SK-N-SH (cell line): Measurements from ENCODE around the gene KMT2C. TPM values are rescaled to one million over a fixed set of nuclear protein-coding genes. Genes with fewer than 3 reads are reported as not detected.

Experiments used
- CTCF ChIA-PET: fragments of 300-600, 350-600 bp; formaldehyde crosslinking; extraction: SDS; loops from one replicate; lab custom pipeline; 2021; lab: Yijun Ruan, JAX
- POLR2A ChIA-PET: fragments of 350-600 bp; sonication (Branson Sonifier 250); formaldehyde crosslinking; extraction: SDS; loops from one replicate; lab custom pipeline; 2020; ENCODE audit warnings: antibody characterized with exemption, inconsistent platforms; lab: Yijun Ruan, JAX
- DNase-seq: peaks from one replicate; pipeline ENCODE4 v3.0.0; 2012
- H2AFZ ChIP-seq: fragments of 200-600 bp; sonication (generic); 2 replicates; pipeline ENCODE4 v1.8.1; 2016; ENCODE audit warnings: antibody characterized with exemption, mild to moderate bottlenecking, low read depth
- H3F3A ChIP-seq: fragments of 200-600 bp; sonication (generic); replicated peaks from 2 replicates; pipeline ENCODE3; 2016; ENCODE audit warnings: antibody characterized with exemption, mild to moderate bottlenecking; ENCODE audit not compliant: insufficient read depth
- H3K27ac ChIP-seq, 2 experiments: fragments of 200-500 bp in 1 of 2; fragments of 200-600 bp in 1 of 2; sonication (Bioruptor generic) in 1 of 2; sonication (generic), shearing (Covaris generic) in 1 of 2; 2 replicates each; pipeline versions ENCODE4 v1.5.1 to v1.6.1; 2014 to 2016; ENCODE audit warnings: low read depth in 2 of 2, inconsistent platforms in 1 of 2, low read length in 1 of 2, mild to moderate bottlenecking in 1 of 2, mixed read lengths in 1 of 2
- H3K27me3 ChIP-seq: fragments of 200-600 bp; sonication (generic), shearing (Covaris generic); 2 replicates; pipeline ENCODE4 v1.6.1; 2016; ENCODE audit warnings: mixed run types; ENCODE audit not compliant: insufficient read depth
- H3K36me3 ChIP-seq, 2 experiments: fragments of 200-500 bp in 1 of 2; fragments of 200-600 bp in 1 of 2; sonication (Bioruptor generic) in 1 of 2; sonication (generic) in 1 of 2; replicated peaks in 1 of 2; 2 replicates each; pipeline versions ENCODE3 to v1.5.1; 2014 to 2016; ENCODE audit warnings: low read length in 1 of 2, mild to moderate bottlenecking in 1 of 2; ENCODE audit not compliant: insufficient read depth in 2 of 2, control insufficient read depth in 1 of 2
- H3K4me1 ChIP-seq, 2 experiments: fragments of 200-500 bp in 1 of 2; fragments of 200-600 bp in 1 of 2; sonication (Bioruptor generic) in 1 of 2; sonication (generic), shearing (Covaris generic) in 1 of 2; 2 replicates each; pipeline versions ENCODE4 v1.5.1 to v1.6.1; 2014 to 2016; ENCODE audit warnings: low read depth in 1 of 2, low read length in 1 of 2, mixed run types in 1 of 2; ENCODE audit not compliant: insufficient read depth in 2 of 2, control insufficient read depth in 1 of 2
- H3K4me2 ChIP-seq: fragments of 200-600 bp; sonication (generic), shearing (Covaris generic); 2 replicates; pipeline ENCODE4 v1.6.1; 2017; ENCODE audit warnings: mixed run types
- H3K4me3 ChIP-seq, 2 experiments: fragments of 200-500 bp in 1 of 2; fragments of 200-600 bp in 1 of 2; sonication (Bioruptor generic) in 1 of 2; sonication (generic), shearing (Covaris generic) in 1 of 2; 2 replicates each; pipeline versions ENCODE4 v1.5.1 to v1.8.1; 2014 to 2016; ENCODE audit warnings: low read depth in 2 of 2, inconsistent platforms in 1 of 2, low read length in 1 of 2, mild to moderate bottlenecking in 1 of 2, mixed read lengths in 1 of 2, moderate library complexity in 1 of 2
- H3K79me2 ChIP-seq: fragments of 200-600 bp; sonication (generic); 2 replicates; pipeline ENCODE4 v1.8.1; 2017; ENCODE audit warnings: mild to moderate bottlenecking; ENCODE audit not compliant: insufficient read depth
- H3K9ac ChIP-seq: fragments of 200-600 bp; sonication (generic); 2 replicates; pipeline ENCODE4 v1.6.1; 2017; ENCODE audit warnings: mixed run types
- H3K9me2 ChIP-seq: fragments of 200-600 bp; sonication (generic); 2 replicates; pipeline ENCODE4 v1.6.1; 2017; ENCODE audit warnings: mixed run types
- H3K9me3 ChIP-seq: fragments of 200-600 bp; sonication (generic); 2 replicates; pipeline ENCODE4 v1.6.1; 2017; ENCODE audit warnings: mixed run types, mild to moderate bottlenecking, moderate library complexity
- H4K20me1 ChIP-seq: fragments of 200-600 bp; sonication (generic); 2 replicates; pipeline ENCODE4 v1.6.1; 2017; ENCODE audit warnings: mild to moderate bottlenecking, mixed run types; ENCODE audit not compliant: insufficient read depth
- EP300 ChIP-seq, 2 experiments: IDR thresholded peaks; 2 replicates each; pipeline versions ENCODE4 v1.4.0 to v1.6.1; 2012; ENCODE audit warnings: borderline replicate concordance in 1 of 2, low read depth in 1 of 2, low read length in 1 of 2
- MEF2A ChIP-seq: IDR thresholded peaks from 2 replicates; pipeline ENCODE4 v1.4.0; 2012; ENCODE audit warnings: low read depth, borderline replicate concordance
- NFIC ChIP-seq: IDR thresholded peaks from 2 replicates; pipeline ENCODE4 v1.4.0; 2012; ENCODE audit warnings: borderline replicate concordance
- RCOR1 ChIP-seq: fragments of 150-350 bp; IDR thresholded peaks from 2 replicates; pipeline ENCODE4 v1.6.1; 2017; ENCODE audit warnings: antibody characterized with exemption, low read length
- RFX5 ChIP-seq: IDR thresholded peaks from 2 replicates; pipeline ENCODE4 v1.6.1; 2012; ENCODE audit warnings: mild to moderate bottlenecking, improper control_type of control experiment, low read length
- TAF1 ChIP-seq: IDR thresholded peaks from 2 replicates; pipeline ENCODE4 v1.6.1; 2012; ENCODE audit warnings: low read depth, mild to moderate bottlenecking, low read length, moderate library complexity, borderline replicate concordance
- TCF12 ChIP-seq: IDR thresholded peaks from 2 replicates; pipeline ENCODE4 v1.4.0; 2012
- WGBS: methylation state at CpG from one replicate; pipeline ENCODE4 v1.1.6; 2017; ENCODE audit warnings: low lambda C conversion rate; 5-methylcytosine and 5-hydroxymethylcytosine counted together
- polyA plus RNA-seq, 3 experiments: library from polyadenylated mRNA; depleted of rRNA; stranded (reverse); fragments of >200 nt; gene quantifications; 2 replicates each; pipeline ENCODE4 v1.2.3, GENCODE V29; 2012
- TF ChIP-seq, protein P1 (sequence below): IDR thresholded peaks from 2 replicates; pipeline ENCODE4 v1.4.0; 2012; ENCODE audit warnings: low read depth, borderline replicate concordance
- TF ChIP-seq, protein P2 (sequence below): fragments of 150-350 bp; IDR thresholded peaks from 2 replicates; pipeline ENCODE4 v1.6.1; 2016; ENCODE audit warnings: mild to moderate bottlenecking, low read depth, low read length
- TF ChIP-seq, protein P3 (sequence below): IDR thresholded peaks from 2 replicates; pipeline ENCODE4; 2012
- TF ChIP-seq, protein P4 (sequence below): fragments of 150-350 bp; IDR thresholded peaks from 2 replicates; pipeline ENCODE4 v1.6.1; 2017; ENCODE audit warnings: antibody characterized with exemption, low read length, low read depth, borderline replicate concordance

The KMT2C gene
- polyA plus RNA-seq, 1 of the 3 experiments (the other 2 are of a cell fraction): 8.0 TPM

DNA sequence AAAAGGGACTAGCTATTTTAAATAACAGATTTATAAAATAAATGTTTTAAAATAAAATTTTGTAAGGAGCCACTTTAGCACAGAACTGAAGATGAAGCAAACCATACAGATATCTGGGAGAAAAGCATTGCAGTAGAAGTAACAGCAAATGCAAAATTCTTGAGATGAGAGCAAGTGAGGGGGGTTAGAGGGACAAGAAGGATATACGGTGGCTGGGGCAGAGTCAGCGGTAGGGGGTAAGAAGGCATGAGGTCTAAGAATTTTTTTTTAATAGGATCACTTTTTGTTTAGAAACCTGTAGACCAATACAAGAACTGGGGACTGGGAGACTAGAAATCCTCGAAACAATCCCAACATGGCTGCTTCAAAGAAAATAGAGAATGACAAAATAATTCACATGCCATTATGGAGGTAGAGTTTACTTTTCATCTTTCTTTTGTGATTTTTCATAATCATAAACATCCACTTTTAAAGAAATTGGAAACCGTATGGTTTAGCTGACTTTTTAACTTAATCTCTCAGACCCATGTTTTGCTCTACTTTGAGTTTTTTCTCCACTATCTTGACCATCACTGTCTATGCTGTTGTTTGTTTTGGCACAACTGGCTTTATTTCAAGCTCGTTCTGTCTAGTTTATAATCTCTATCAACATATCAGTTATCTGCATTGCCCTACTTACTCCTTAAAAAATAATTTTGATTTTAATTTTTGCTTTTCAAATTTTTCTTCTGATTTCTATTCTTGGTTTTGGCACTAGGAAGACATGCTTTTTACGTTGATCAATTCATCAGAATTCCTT lies 73.5 kb downstream of the KMT2C start:
- Histone ChIP-seq H3K4me2 (no peak overlapping the region), H3K79me2 (peaks cover 95% of the 10 kb centered on the region), H3K4me3 (no peak overlapping the region), H3K9me3 (no peaks in the 10 kb centered on the region), H3K36me3 (no peaks in the 10 kb centered on the region), H3K4me1 (peaks cover 12 to 13% of the 10 kb centered on the region in 2 experiments; a peak in 2 of 4 replicates), H2AFZ (no peak overlapping the region)
- POLR2A ChIA-PET: no interaction called here
- TF ChIP-seq, protein P1, sequence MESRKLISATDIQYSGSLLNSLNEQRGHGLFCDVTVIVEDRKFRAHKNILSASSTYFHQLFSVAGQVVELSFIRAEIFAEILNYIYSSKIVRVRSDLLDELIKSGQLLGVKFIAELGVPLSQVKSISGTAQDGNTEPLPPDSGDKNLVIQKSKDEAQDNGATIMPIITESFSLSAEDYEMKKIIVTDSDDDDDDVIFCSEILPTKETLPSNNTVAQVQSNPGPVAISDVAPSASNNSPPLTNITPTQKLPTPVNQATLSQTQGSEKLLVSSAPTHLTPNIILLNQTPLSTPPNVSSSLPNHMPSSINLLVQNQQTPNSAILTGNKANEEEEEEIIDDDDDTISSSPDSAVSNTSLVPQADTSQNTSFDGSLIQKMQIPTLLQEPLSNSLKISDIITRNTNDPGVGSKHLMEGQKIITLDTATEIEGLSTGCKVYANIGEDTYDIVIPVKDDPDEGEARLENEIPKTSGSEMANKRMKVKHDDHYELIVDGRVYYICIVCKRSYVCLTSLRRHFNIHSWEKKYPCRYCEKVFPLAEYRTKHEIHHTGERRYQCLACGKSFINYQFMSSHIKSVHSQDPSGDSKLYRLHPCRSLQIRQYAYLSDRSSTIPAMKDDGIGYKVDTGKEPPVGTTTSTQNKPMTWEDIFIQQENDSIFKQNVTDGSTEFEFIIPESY: no peak
- peak; percentile 28; the same call in 1 of the 2 replicates for TF ChIP-seq NFIC
- TF ChIP-seq, protein P2, sequence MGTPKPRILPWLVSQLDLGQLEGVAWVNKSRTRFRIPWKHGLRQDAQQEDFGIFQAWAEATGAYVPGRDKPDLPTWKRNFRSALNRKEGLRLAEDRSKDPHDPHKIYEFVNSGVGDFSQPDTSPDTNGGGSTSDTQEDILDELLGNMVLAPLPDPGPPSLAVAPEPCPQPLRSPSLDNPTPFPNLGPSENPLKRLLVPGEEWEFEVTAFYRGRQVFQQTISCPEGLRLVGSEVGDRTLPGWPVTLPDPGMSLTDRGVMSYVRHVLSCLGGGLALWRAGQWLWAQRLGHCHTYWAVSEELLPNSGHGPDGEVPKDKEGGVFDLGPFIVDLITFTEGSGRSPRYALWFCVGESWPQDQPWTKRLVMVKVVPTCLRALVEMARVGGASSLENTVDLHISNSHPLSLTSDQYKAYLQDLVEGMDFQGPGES: no peak
- TF ChIP-seq, protein P3, sequence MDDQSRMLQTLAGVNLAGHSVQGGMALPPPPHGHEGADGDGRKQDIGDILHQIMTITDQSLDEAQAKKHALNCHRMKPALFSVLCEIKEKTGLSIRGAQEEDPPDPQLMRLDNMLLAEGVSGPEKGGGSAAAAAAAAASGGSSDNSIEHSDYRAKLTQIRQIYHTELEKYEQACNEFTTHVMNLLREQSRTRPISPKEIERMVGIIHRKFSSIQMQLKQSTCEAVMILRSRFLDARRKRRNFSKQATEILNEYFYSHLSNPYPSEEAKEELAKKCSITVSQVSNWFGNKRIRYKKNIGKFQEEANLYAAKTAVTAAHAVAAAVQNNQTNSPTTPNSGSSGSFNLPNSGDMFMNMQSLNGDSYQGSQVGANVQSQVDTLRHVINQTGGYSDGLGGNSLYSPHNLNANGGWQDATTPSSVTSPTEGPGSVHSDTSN: no peak
- TF ChIP-seq MEF2A: no peak
- TF ChIP-seq, all 33 proteins: peak for 1
- Histone ChIP-seq H3K27ac (peak overlapping the region in 1 of 2 experiments; percentile 5; a peak in 1 of 4 replicates), H4K20me1 (peaks cover 91% of the 10 kb centered on the region), H3K27me3 (no peaks in the 10 kb centered on the region), H3F3A (no peaks in the 10 kb centered on the region), H3K9ac (no peak overlapping the region), H3K9me2 (no peaks in the 10 kb centered on the region)
- 75% methylated on average over 6 of the region's 6 CpGs for WGBS
- CTCF ChIA-PET: interaction anchor here (0.9 to 1.6 kb wide), 2 partner anchors 29 to 345 kb away, joined by 3 to 4 read pairs; no protein-coding TSS in a partner anchor
- DNase-seq: no peak

DNA sequence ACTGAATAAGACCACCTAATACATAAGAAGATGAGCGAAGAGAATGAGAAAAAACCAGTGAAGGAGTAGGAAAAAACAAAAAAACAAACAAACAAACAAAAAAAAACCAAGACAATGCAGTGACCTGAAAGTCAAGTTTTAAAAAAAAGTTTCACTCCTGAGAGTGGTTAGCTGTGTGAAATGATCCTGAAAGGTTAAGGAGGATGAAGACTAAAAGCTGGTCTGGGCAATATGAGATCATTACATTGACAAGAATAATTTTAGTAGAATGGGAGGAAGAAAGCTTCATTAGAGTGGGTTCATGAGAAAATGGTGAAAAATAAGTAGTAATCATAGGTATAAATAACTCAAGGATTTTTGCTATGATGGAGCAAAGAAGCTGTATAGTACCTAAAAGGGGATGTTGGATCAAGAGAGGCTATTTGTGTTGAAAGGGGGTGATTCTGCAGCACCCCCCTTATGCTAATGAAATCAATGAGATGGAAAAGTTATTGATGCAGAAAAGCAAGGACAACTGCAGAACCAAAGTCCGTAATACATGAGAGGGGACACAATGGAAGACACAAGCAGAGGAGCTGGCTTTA lies 80.2 kb downstream of the KMT2C start:
- no peak for TF ChIP-seq RCOR1
- no peak for TF ChIP-seq TAF1
- TF ChIP-seq RFX5: no peak
- no peak for TF ChIP-seq EP300 (IDR thresholded peaks at IDR 0.05; ENCODE audit: borderline replicate concordance in 1 of 2, low read depth in 1 of 2, low read length in 1 of 2)
- TF ChIP-seq, protein P4, sequence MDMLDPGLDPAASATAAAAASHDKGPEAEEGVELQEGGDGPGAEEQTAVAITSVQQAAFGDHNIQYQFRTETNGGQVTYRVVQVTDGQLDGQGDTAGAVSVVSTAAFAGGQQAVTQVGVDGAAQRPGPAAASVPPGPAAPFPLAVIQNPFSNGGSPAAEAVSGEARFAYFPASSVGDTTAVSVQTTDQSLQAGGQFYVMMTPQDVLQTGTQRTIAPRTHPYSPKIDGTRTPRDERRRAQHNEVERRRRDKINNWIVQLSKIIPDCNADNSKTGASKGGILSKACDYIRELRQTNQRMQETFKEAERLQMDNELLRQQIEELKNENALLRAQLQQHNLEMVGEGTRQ: no peak
- no peak for TF ChIP-seq TCF12
- TF ChIP-seq, protein P1: no peak
- WGBS: 87% methylated on average over 2 of the region's 2 CpGs
- H2AFZ ChIP-seq: no peak overlapping the region
- CTCF ChIA-PET: interaction anchor here (0.6 to 2.5 kb wide), 7 partner anchors 14 to 361 kb away, joined by 3 to 14 read pairs (median 3); no protein-coding TSS in a partner anchor
- H3K9me3 ChIP-seq: no peaks in the 10 kb centered on the region
- peaks cover 11 to 20% of the 10 kb centered on the region in 2 experiments for H3K36me3 ChIP-seq
- no peak overlapping the region for H3K4me3 ChIP-seq
- no peak for DNase-seq
- peaks cover 7% of the 10 kb centered on the region for H3F3A ChIP-seq
- H3K79me2 ChIP-seq: peaks cover 79% of the 10 kb centered on the region
- H3K27me3 ChIP-seq: no peaks in the 10 kb centered on the region
- H3K9ac ChIP-seq: no peak overlapping the region
- H3K27ac ChIP-seq: no peak overlapping the region
- no peak overlapping the region for H3K4me2 ChIP-seq
- POLR2A ChIA-PET: no interaction called here
- peaks cover 0 to 7% of the 10 kb centered on the region in 2 experiments; a peak in 1 of 4 replicates for H3K4me1 ChIP-seq
- no peaks in the 10 kb centered on the region for H3K9me2 ChIP-seq
- peaks cover 32% of the 10 kb centered on the region; the same call in 1 of the 2 replicates for H4K20me1 ChIP-seq
